HEK293 (cell line): Measurements from ENCODE around the gene UNC45B.

Experiments
- CTCF ChIA-PET: fragments of 350-600 bp; formaldehyde crosslinking; extraction: SDS; loops from one replicate; lab custom pipeline; 2021; ENCODE audit warnings: antibody characterized with exemption; lab: Yijun Ruan, JAX
- POLR2A ChIA-PET: fragments of 300-600 bp; formaldehyde crosslinking; extraction: SDS; loops from one replicate; lab custom pipeline; 2020; ENCODE audit warnings: antibody characterized with exemption, inconsistent platforms; lab: Yijun Ruan, JAX
- H3K27ac ChIP-seq: fragments of 200-500 bp; sonication (Bioruptor generic); 2 replicates; pipeline ENCODE4 v1.5.1; 2014; ENCODE audit warnings: low read depth, low read length, control low read depth, inconsistent platforms; ENCODE audit errors: extremely low read depth
- H3K36me3 ChIP-seq, 2 experiments: fragments of 200-500 bp in 1 of 2; sonication (Bioruptor generic) in 1 of 2; 1 replicate in 1 of 2; 2 replicates in 1 of 2; pipeline ENCODE4 v1.5.1; 2014 to 2017; ENCODE audit warnings: inconsistent platforms in 2 of 2, low read length in 2 of 2; ENCODE audit not compliant: control insufficient read depth in 2 of 2, insufficient read depth in 1 of 2
- H3K4me1 ChIP-seq: fragments of 200-500 bp; sonication (Bioruptor generic); 2 replicates; pipeline ENCODE4 v1.5.1; 2014; ENCODE audit warnings: mild to moderate bottlenecking, low read length, inconsistent platforms; ENCODE audit not compliant: control insufficient read depth, insufficient read depth
- H3K4me3 ChIP-seq: 2 replicates; pipeline ENCODE4 v1.5.1; 2011; ENCODE audit warnings: low read depth, mild to moderate bottlenecking, control low read depth, low read length, moderate library complexity
- H3K9me3 ChIP-seq: fragments of 200-500 bp; sonication (Bioruptor generic); 2 replicates; pipeline ENCODE4 v1.5.1; 2014; ENCODE audit warnings: low read depth, low read length, inconsistent platforms; ENCODE audit not compliant: control insufficient read depth, insufficient read depth
- GLI2 ChIP-seq: fragments of 450-650 bp; formaldehyde crosslinking; IDR thresholded peaks from 2 replicates; pipeline ENCODE4; 2017; ENCODE audit warnings: missing biosample characterization, missing genetic modification characterization, low read depth, borderline replicate concordance
- SALL2 ChIP-seq: fragments of 450-650 bp; formaldehyde crosslinking; IDR thresholded peaks from 2 replicates; pipeline ENCODE4 v1.5.0; 2017; ENCODE audit warnings: missing biosample characterization, mild to moderate bottlenecking, missing genetic modification characterization, borderline replicate concordance
- SETDB1 ChIP-seq: IDR thresholded peaks from one replicate; pipeline ENCODE4 v1.6.1; 2017; ENCODE audit warnings: mild to moderate bottlenecking, low read length, moderate library complexity, mixed read lengths; ENCODE audit not compliant: insufficient read length
- ZBTB17 ChIP-seq: fragments of 450-650 bp; formaldehyde crosslinking; IDR thresholded peaks from 2 replicates; pipeline ENCODE4 v1.5.1; 2016; ENCODE audit warnings: missing biosample characterization, missing genetic modification characterization
- ZBTB26 ChIP-seq: fragments of 450-650 bp; formaldehyde crosslinking; optimal IDR thresholded peaks from 2 replicates; pipeline ENCODE3; 2016; ENCODE audit warnings: missing biosample characterization, mild to moderate bottlenecking, missing genetic modification characterization
- ZFP3 ChIP-seq: fragments of 450-650 bp; formaldehyde crosslinking; IDR thresholded peaks from 2 replicates; pipeline ENCODE4 v1.5.1; 2016; ENCODE audit warnings: low read depth, missing biosample characterization, missing genetic modification characterization
- ZNF16 ChIP-seq: fragments of 450-650 bp; formaldehyde crosslinking; IDR thresholded peaks from 2 replicates; pipeline ENCODE4 v1.5.1; 2016; ENCODE audit warnings: low read depth, missing biosample characterization, missing genetic modification characterization
- ZNF37A ChIP-seq: fragments of 450-650 bp; IDR thresholded peaks from 2 replicates; pipeline ENCODE4 v1.5.1; 2018; ENCODE audit warnings: missing biosample characterization, missing genetic modification characterization
- ZNF416 ChIP-seq: fragments of 450-650 bp; formaldehyde crosslinking; IDR thresholded peaks from 2 replicates; pipeline ENCODE4 v1.5.1; 2016; ENCODE audit warnings: missing biosample characterization, missing genetic modification characterization
- ZNF488 ChIP-seq: fragments of 450-650 bp; formaldehyde crosslinking; IDR thresholded peaks from 2 replicates; pipeline ENCODE4 v1.5.1; 2016; ENCODE audit warnings: missing biosample characterization, missing genetic modification characterization
- ZSCAN23 ChIP-seq: fragments of 450-650 bp; formaldehyde crosslinking; IDR thresholded peaks from 2 replicates; pipeline ENCODE4 v1.5.1; 2016; ENCODE audit warnings: missing biosample characterization, missing genetic modification characterization
- TF ChIP-seq, protein P1 (sequence below): fragments of 450-650 bp; formaldehyde crosslinking; IDR thresholded peaks from 2 replicates; pipeline ENCODE4 v1.5.1; 2016; ENCODE audit warnings: missing biosample characterization, missing genetic modification characterization

The UNC45B gene

DNA sequence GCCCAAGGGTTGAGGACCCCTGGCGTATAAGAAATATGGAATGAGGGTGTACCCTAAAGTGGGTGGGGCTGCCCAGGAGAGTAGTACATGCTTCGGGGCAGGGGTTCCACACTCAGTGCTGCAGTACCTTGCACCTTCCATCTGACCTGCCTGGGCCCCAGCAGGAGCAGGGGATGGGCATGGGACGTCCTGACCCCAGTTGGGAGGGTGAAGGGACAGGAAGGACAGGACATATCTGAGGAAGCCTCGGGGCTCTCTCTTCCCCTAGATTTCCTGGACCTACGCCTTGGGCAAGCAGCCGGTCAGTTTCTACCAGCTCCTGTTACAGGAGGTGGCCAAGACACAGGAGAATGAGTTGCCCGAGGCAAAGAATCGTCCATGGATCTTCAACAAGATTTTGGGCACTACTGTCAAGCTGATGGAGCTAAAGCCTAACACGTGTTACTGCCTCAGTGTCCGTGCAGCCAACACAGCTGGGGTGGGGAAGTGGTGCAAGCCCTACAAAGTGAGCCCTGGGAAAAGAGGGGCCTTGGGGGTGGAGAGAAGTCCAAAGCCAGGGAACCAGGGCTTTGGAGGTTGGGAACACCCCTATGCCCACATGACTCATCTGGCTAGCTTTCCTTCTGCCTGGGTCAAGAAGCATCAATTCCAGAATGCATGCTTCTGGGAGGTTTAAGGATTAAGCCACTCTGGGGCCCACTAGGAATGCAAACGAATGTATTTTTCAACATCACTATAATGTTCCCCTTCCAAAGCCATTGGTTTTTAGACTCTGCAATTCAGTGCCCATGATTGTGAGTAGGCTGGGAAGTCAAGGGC lies 18.3 kb upstream of the UNC45B start:
- Histone ChIP-seq H3K9me3 (no peaks in the 10 kb centered on the region), H3K4me3 (no peak overlapping the region), H3K36me3 (peaks cover 13 to 46% of the 10 kb centered on the region in 2 experiments), H3K27ac (no peak overlapping the region), H3K4me1 (no peaks in the 10 kb centered on the region)
- CTCF ChIA-PET: interaction anchor here (0.6 to 1.2 kb wide), 2 partner anchors 9 to 14 kb away, joined by 3 to 4 read pairs; no protein-coding TSS in a partner anchor
- TF ChIP-seq, protein P1, sequence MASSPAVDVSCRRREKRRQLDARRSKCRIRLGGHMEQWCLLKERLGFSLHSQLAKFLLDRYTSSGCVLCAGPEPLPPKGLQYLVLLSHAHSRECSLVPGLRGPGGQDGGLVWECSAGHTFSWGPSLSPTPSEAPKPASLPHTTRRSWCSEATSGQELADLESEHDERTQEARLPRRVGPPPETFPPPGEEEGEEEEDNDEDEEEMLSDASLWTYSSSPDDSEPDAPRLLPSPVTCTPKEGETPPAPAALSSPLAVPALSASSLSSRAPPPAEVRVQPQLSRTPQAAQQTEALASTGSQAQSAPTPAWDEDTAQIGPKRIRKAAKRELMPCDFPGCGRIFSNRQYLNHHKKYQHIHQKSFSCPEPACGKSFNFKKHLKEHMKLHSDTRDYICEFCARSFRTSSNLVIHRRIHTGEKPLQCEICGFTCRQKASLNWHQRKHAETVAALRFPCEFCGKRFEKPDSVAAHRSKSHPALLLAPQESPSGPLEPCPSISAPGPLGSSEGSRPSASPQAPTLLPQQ (tag by site-specific recombination): 0 out of 2 replicates have a peak, but pooled peaks have one; percentile 12
- no peak for TF ChIP-seq SALL2 (tag by site-specific recombination)
- POLR2A ChIA-PET: no interaction called here

DNA sequence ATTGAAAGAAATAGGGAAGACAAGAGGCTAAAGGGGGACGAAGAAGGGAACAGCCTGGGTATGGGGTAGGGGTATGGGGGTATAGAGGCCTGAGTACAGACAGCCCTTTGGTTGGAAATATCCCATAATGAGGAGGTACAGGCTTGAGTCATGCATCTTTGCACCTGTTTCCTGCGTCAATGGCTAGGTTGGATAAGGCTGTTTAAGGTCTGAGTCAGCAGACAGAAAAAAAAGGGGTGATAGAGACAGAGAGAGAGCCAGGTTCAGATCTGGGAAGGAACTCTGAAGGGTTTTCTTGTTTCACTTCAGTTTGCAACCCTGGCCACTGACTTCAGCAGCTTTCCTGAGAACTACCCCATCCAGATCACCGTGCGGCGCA lies 17.7 kb upstream of the UNC45B start:
- no peaks in the 10 kb centered on the region for H3K4me1 ChIP-seq

DNA sequence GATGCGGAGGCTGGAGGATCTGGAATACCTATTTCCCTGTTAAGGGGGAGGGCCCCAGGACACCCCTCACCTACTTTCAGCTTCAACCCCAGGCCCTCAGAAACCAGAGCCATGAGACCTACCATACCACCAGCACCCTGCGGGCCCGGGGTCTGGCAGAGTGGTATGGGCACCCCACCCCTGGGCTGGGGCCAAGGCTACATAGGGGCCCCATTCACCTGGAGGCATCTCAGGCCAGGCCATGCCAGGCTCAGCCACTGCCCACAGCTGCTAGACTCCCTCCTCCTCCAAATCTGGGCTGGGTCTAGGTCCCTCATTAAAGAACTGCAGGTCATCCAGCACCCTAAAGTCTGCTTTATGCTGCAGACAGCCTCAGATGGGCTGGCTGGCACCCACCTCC lies 17.2 kb upstream of the UNC45B start:
- H3K36me3 ChIP-seq: peaks cover 23 to 56% of the 10 kb centered on the region in 2 experiments
- no peaks in the 10 kb centered on the region for H3K4me1 ChIP-seq
- TF ChIP-seq GLI2 (tag by site-specific recombination) (no peak), ZNF488 (tag by site-specific recombination) (no peak)
- POLR2A ChIA-PET: interaction anchor here (1.0 to 1.4 kb wide), 3 partner anchors 10 to 32 kb away, joined by 3 to 9 read pairs (median 4); partner anchors contain the start of gene RAD51D
- no peaks in the 10 kb centered on the region for H3K9me3 ChIP-seq
- no peak overlapping the region for H3K4me3 ChIP-seq
- CTCF ChIA-PET: interaction anchor here (0.5 to 1.0 kb wide), 3 partner anchors 10 to 859 kb away, joined by 3 to 4 read pairs (median 3); no protein-coding TSS in a partner anchor
- no peak overlapping the region for H3K27ac ChIP-seq

More for the DNA sequence above, 17.7 kb upstream of the UNC45B start:
- Histone ChIP-seq H3K36me3 (peaks cover 19 to 52% of the 10 kb centered on the region in 2 experiments), H3K4me3 (no peak overlapping the region), H3K27ac (no peak overlapping the region)
- ChIA-PET CTCF (interaction anchor here (0.7 to 1.2 kb wide), 3 partner anchors 10 to 163 kb away, joined by 3 to 4 read pairs (median 3); no protein-coding TSS in a partner anchor), POLR2A (interaction anchor here (1.0 to 1.4 kb wide), 2 partner anchors 11 to 32 kb away, joined by 3 to 9 read pairs; no protein-coding TSS in a partner anchor)
- TF ChIP-seq ZNF16 (tag by site-specific recombination) (no peak), ZNF37A (tag by site-specific recombination) (no peak), SETDB1 (no peak)
- TF ChIP-seq, all 188 proteins: peak for 0
- no peaks in the 10 kb centered on the region for H3K9me3 ChIP-seq

GRCh38 chr17:35132099-35132498 lies 15.5 kb upstream of the UNC45B start:
- CTCF ChIA-PET: no interaction called here
- H3K4me1 ChIP-seq: no peaks in the 10 kb centered on the region
- peaks cover 34 to 73% of the 10 kb centered on the region in 2 experiments for H3K36me3 ChIP-seq
- H3K4me3 ChIP-seq: no peak overlapping the region
- H3K27ac ChIP-seq: no peak overlapping the region
- POLR2A ChIA-PET: no interaction called here
- no peaks in the 10 kb centered on the region for H3K9me3 ChIP-seq
- TF ChIP-seq ZFP3 (tag by site-specific recombination) (no peak), ZNF416 (tag by site-specific recombination) (no peak), ZSCAN23 (tag by site-specific recombination) (no peak), ZBTB17 (no peak), ZBTB26 (tag by site-specific recombination) (no peak)
